Measurements from ENCODE around the gene FBXW9.
"Not testable (repeated sequence)": the region's sequence is repeated elsewhere in the genome, so short reads cannot be mapped to it uniquely, and the experiment has no call there.

FBXW9 gene

GRCh38 chr19:12696366-12697335 lies at the start of gene FBXW9:
TSS of gene FBXW9 (minus strand) at chr19:12696631. CDS start at chr19:12696581, 50 bp downstream.
- peak; percentile 87 for DNase-seq (ENCODE audit: low spot score)

GRCh38 chr19:12745166-12745897 lies 48.9 kb upstream of the FBXW9 start:
- DNase-seq (ENCODE audit: low spot score) = no peak

- DNase-seq (ENCODE audit: low spot score) = no peak
These were observed 41.5 kb upstream of the FBXW9 start for GRCh38 chr19:12737835-12738351.

- peak; percentile 100 for DNase-seq (ENCODE audit: low spot score)
These were observed 40.8 kb upstream of the FBXW9 start, which contains the start of gene GET3 for GRCh38 chr19:12736995-12737834. TSS of gene GET3 (plus strand) at chr19:12737497. CDS start at chr19:12737506, 9 bp downstream.

- DNase-seq (ENCODE audit: low spot score) = peak; percentile 30
These were observed 37.2 kb upstream of the FBXW9 start for GRCh38 chr19:12733369-12734214.

GRCh38 chr19:12731337-12731736 lies 34.9 kb upstream of the FBXW9 start:
- DNase-seq (ENCODE audit: low spot score) = no peak

GRCh38 chr19:12730064-12730463 lies 33.6 kb upstream of the FBXW9 start:
- no peak for DNase-seq (ENCODE audit: low spot score)

- DNase-seq (ENCODE audit: low spot score) = no peak
These were observed 31.5 kb upstream of the FBXW9 start for GRCh38 chr19:12727745-12728433.

- no peak for DNase-seq (ENCODE audit: low spot score)
These were observed 30.5 kb upstream of the FBXW9 start for GRCh38 chr19:12726988-12727316.

- DNase-seq (ENCODE audit: low spot score) = not testable (repeated sequence)
These were observed 29.2 kb upstream of the FBXW9 start for GRCh38 chr19:12725612-12726011.

- DNase-seq (ENCODE audit: low spot score) = peak; percentile 71
These were observed 27.4 kb upstream of the FBXW9 start, which contains the start of gene TNPO2 for GRCh38 chr19:12723641-12724426. TSS of gene TNPO2 (minus strand) at chr19:12723932. CDS start at chr19:12720977, 2,955 bp downstream.

GRCh38 chr19:12723381-12723640 lies 26.9 kb upstream of the FBXW9 start:
- DNase-seq (ENCODE audit: low spot score) = no peak

GRCh38 chr19:12722566-12723380 lies 26.3 kb upstream of the FBXW9 start:
- DNase-seq (ENCODE audit: low spot score) = peak; percentile 93

- peak; percentile 44 for DNase-seq (ENCODE audit: low spot score)
These were observed 25.5 kb upstream of the FBXW9 start for GRCh38 chr19:12721656-12722565.

- peak; percentile 35 for DNase-seq (ENCODE audit: low spot score)
These were observed 24.6 kb upstream of the FBXW9 start for GRCh38 chr19:12720851-12721655.

- no peak for DNase-seq (ENCODE audit: low spot score)
These were observed 23.9 kb upstream of the FBXW9 start for GRCh38 chr19:12720296-12720695.

GRCh38 chr19:12715929-12716328 lies 19.5 kb upstream of the FBXW9 start:
- no peak for DNase-seq (ENCODE audit: low spot score)
